Middle frontal gyrus (tissue), 1 donor: Measurements from ENCODE around the gene ADPRHL1.

Source experiments
- DNase-seq: peaks from one replicate; pipeline ENCODE4 v3.0.0-alpha.2; 2015; ENCODE audit warnings: low spot score; ENCODE audit errors: extremely low spot score

The ADPRHL1 gene

GRCh38 chr13:113452942-113453901 lies at the start of gene ADPRHL1:
Gene ADPRHL1, minus strand, starts transcription at chr13:113453488. Its CDS starts 51 bp downstream, at chr13:113453437.
- DNase-seq = no peak

GRCh38 chr13:113502686-113503085 lies 49.4 kb upstream of the ADPRHL1 start:
- no peak for DNase-seq

- DNase-seq = no peak
Measured at GRCh38 chr13:113500530-113501265, 47.4 kb upstream of the ADPRHL1 start.

GRCh38 chr13:113499936-113500335 lies 46.6 kb upstream of the ADPRHL1 start:
- DNase-seq = no peak

- no peak for DNase-seq
Measured at GRCh38 chr13:113498905-113499304, 45.6 kb upstream of the ADPRHL1 start.

GRCh38 chr13:113497217-113497616 lies 43.9 kb upstream of the ADPRHL1 start:
- DNase-seq = no peak

GRCh38 chr13:113495494-113496210 lies 42.4 kb upstream of the ADPRHL1 start:
- no peak for DNase-seq

GRCh38 chr13:113493315-113493951 lies 40.1 kb upstream of the ADPRHL1 start:
- DNase-seq = no peak

GRCh38 chr13:113491982-113492381 lies 38.7 kb upstream of the ADPRHL1 start:
- no peak for DNase-seq

- DNase-seq = no peak
Measured at GRCh38 chr13:113491418-113491883, 38.2 kb upstream of the ADPRHL1 start.

- peak; percentile 92 for DNase-seq
Measured at GRCh38 chr13:113490496-113491417, 37.5 kb upstream of the ADPRHL1 start, which contains the start of gene DCUN1D2. Gene DCUN1D2, minus strand, starts transcription at chr13:113490711. Its CDS starts 42 bp downstream, at chr13:113490669.

- DNase-seq = no peak
Measured at GRCh38 chr13:113489549-113490495, 36.5 kb upstream of the ADPRHL1 start.

- DNase-seq = no peak
Measured at GRCh38 chr13:113489171-113489548, 35.9 kb upstream of the ADPRHL1 start.

- DNase-seq = no peak
Measured at GRCh38 chr13:113488283-113488682, 35.0 kb upstream of the ADPRHL1 start.

GRCh38 chr13:113486698-113487097 lies 33.4 kb upstream of the ADPRHL1 start:
- no peak for DNase-seq

GRCh38 chr13:113485545-113485944 lies 32.3 kb upstream of the ADPRHL1 start:
- DNase-seq = no peak

- no peak for DNase-seq
Measured at GRCh38 chr13:113483504-113484293, 30.4 kb upstream of the ADPRHL1 start.

GRCh38 chr13:113483081-113483480 lies 29.8 kb upstream of the ADPRHL1 start:
- DNase-seq = no peak
